Mesothelial cell of epicardium (in vitro differentiated cells): ENCODE measurements around the gene SACM1L. TPM values are rescaled to one million over a fixed set of nuclear protein-coding genes. Genes with fewer than 3 reads are reported as not detected.

Experiments
- DNase-seq, 2 experiments: peaks; one replicate each; pipeline ENCODE4 v3.0.0; 2021; ENCODE audit warnings: low spot score in 2 of 2; ENCODE audit not compliant: unreplicated experiment in 2 of 2
- H3K27ac Mint-ChIP-seq: 2 replicates; pipeline ENCODE4 v1.8.0; 2021; ENCODE audit warnings: mixed read lengths
- H3K27me3 Mint-ChIP-seq: 2 replicates; pipeline ENCODE4 v1.8.0; 2021; ENCODE audit warnings: low read depth, mixed read lengths
- H3K36me3 Mint-ChIP-seq: 2 replicates; pipeline ENCODE4 v1.8.0; 2021; ENCODE audit warnings: mixed read lengths
- H3K4me1 Mint-ChIP-seq: 2 replicates; pipeline ENCODE4 v1.8.0; 2021; ENCODE audit warnings: mixed read lengths
- H3K4me3 Mint-ChIP-seq: 2 replicates; pipeline ENCODE4 v1.8.0; 2021; ENCODE audit warnings: mild to moderate bottlenecking, moderate library complexity, mixed read lengths
- H3K9me3 Mint-ChIP-seq: 2 replicates; pipeline ENCODE4 v1.8.0; 2021; ENCODE audit warnings: mixed read lengths
- total RNA-seq: library from RNA; stranded (reverse); gene quantifications from 3 replicates; pipeline ENCODE4 v1.2.1, GENCODE V29; 2021
- TF ChIP-seq, protein P1 (sequence below): fragments of 200-600 bp; sonication (generic); IDR thresholded peaks from one replicate; pipeline ENCODE4 v1.5.0; 2021; ENCODE audit warnings: antibody characterized with exemption; ENCODE audit not compliant: unreplicated experiment

The SACM1L gene
- total RNA-seq, 1 donor from 2014 or later = 51.8 TPM

DNA sequence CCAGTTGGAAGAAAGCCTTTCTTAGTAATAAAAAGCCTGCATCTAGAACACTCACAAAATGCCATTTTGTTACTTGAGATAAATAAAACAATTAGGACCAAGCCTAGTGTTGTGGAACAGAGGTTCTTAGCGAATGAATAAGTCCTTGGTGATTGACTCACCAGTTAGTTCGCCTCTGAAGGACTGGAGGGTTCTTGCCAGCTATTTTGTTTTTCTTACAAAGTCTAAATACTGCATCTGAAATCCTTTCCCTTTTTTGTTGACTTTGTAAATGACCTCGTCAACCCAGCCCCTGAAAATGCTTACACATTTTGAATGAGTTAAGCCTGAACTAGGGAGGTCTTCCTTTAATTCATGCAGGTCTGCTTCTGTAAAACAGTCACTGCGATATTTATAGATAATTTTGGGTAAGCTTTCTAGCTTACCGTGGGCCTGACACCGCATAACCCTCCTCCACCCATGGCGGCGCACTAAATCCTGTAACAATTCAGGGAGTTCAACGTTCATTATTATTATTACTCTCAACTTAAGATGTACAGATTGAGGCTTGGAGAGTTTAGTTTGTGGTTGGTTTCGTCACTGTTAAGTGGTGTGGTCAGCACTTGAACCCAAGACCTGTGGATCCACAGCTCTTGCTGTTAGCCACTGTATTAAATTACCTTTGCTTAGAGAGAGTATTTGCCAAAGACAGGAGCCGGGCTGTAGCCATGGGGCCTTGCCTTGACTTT is 45.0 kb upstream of the SACM1L start:
- Mint-ChIP-seq H3K4me3 (no peak overlapping the region), H3K27ac (no peak overlapping the region), H3K4me1 (peaks cover 25% of the 10 kb centered on the region), H3K9me3 (peaks cover 14% of the 10 kb centered on the region), H3K27me3 (no peaks in the 10 kb centered on the region), H3K36me3 (peaks cover 17% of the 10 kb centered on the region)
- no peak for DNase-seq
- TF ChIP-seq, protein P1, sequence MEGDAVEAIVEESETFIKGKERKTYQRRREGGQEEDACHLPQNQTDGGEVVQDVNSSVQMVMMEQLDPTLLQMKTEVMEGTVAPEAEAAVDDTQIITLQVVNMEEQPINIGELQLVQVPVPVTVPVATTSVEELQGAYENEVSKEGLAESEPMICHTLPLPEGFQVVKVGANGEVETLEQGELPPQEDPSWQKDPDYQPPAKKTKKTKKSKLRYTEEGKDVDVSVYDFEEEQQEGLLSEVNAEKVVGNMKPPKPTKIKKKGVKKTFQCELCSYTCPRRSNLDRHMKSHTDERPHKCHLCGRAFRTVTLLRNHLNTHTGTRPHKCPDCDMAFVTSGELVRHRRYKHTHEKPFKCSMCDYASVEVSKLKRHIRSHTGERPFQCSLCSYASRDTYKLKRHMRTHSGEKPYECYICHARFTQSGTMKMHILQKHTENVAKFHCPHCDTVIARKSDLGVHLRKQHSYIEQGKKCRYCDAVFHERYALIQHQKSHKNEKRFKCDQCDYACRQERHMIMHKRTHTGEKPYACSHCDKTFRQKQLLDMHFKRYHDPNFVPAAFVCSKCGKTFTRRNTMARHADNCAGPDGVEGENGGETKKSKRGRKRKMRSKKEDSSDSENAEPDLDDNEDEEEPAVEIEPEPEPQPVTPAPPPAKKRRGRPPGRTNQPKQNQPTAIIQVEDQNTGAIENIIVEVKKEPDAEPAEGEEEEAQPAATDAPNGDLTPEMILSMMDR = no peak

DNA sequence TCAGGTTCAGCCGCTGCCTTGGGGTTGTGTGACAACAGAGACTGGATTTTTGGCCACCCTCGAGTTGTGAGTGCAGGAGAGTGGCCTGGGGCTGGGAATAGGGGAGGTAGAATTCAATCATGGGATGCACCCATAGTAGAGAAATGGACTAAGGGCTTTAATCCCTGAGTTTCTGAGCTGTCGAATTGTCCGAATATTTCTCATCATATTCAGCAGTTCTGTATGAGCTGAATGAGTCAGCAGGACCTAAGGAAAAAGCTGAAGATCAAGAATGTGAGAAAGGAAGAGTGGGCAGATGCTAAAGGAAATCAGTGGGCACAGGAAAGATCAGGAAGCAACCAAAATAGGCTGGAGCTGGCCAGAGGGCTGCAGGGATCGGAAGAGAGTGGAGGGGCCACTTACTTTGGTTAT is 44.4 kb upstream of the SACM1L start:
- Mint-ChIP-seq H3K4me3 (no peak overlapping the region), H3K9me3 (peaks cover 16% of the 10 kb centered on the region), H3K27me3 (no peaks in the 10 kb centered on the region), H3K4me1 (peaks cover 25% of the 10 kb centered on the region), H3K27ac (no peak overlapping the region), H3K36me3 (peaks cover 18% of the 10 kb centered on the region)
- TF ChIP-seq, protein P1 = no peak
- no peak for DNase-seq

DNA sequence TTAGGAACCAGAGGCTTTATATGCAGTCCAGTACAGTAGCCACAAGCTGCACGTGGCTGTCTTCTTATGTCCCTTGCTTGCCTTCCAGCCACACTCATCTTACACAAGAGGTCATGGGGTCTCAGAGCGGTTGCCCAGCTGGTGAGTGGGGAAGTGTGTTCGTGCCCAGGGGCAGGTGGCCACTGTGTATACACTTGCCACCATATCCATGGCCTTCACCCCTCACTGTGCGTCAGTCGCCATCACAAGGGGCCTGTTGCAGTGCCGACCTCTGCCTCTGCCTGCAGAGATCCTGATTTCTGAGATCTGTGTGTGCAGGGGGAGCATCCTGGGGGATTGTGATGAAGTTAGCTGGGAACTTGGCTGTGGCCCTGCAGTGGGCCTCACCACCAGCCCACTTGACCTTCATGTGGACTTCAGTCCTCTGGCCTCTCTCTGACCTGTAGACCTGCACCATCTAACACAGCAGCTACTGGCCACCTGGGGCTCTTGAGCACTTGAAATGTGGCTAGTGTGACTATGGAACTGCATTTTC is 43.1 kb upstream of the SACM1L start:
- DNase-seq = no peak
- H3K27me3 Mint-ChIP-seq = no peaks in the 10 kb centered on the region
- no peak overlapping the region for H3K27ac Mint-ChIP-seq
- H3K4me3 Mint-ChIP-seq = no peak overlapping the region
- TF ChIP-seq, protein P1 = no peak
- peaks cover 14% of the 10 kb centered on the region for H3K4me1 Mint-ChIP-seq
- H3K36me3 Mint-ChIP-seq = peaks cover 29% of the 10 kb centered on the region
- peaks cover 19% of the 10 kb centered on the region for H3K9me3 Mint-ChIP-seq

DNA sequence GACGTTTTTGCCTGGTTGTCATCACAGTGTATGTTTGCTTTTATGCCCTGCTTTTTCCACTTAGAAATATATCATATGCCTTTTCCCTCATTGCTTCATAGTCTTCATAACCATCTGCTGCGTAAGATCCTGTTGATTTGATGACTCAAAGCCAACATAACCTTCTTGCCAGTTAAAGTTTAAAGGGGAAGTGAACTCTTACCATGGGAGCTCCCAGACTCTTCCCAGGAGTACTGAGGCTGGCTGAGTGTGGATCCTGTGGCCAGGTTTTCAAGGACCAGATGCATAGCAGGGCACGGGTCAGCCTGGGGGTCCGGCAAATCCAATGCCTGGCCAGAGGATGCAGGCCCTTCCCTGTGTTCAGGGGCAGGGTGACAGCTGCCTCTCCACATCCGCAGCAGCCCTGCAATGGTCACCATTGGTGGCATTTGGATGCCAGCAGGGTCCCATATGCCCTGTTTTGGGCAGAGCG is 42.0 kb upstream of the SACM1L start:
- DNase-seq = no peak
- Mint-ChIP-seq H3K27me3 (no peaks in the 10 kb centered on the region), H3K9me3 (peaks cover 19% of the 10 kb centered on the region), H3K4me3 (no peak overlapping the region), H3K4me1 (peaks cover 8% of the 10 kb centered on the region), H3K36me3 (peaks cover 29% of the 10 kb centered on the region), H3K27ac (no peak overlapping the region)
- TF ChIP-seq, protein P1 = no peak

DNA sequence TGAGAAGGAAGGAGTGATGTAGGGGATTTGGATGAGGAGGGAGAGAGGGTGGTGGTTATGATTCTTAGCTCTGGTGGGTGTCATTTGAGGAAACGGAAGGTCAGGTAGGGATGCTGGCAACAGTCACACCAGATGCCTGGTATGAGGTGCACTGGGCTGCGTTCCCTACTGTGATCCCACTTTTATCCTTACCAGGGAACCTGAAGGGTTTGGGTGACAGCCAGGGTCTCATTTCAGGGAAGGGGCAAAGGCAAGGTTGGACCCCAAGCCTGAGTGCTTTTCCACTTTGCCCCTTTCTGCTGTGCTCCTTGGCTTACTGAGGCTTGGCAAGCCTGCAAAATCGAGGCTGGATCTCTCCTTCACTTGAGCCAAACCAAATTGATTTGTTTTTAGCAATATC is 36.0 kb upstream of the SACM1L start:
- TF ChIP-seq, protein P1 = no peak
- Mint-ChIP-seq H3K9me3 (peaks cover 15% of the 10 kb centered on the region), H3K27me3 (no peaks in the 10 kb centered on the region), H3K4me3 (no peak overlapping the region), H3K36me3 (peaks cover 20% of the 10 kb centered on the region), H3K27ac (no peak overlapping the region), H3K4me1 (no peaks in the 10 kb centered on the region)
- DNase-seq = no peak
